ENCODE measurements around the gene KCNJ5. TPM values are rescaled to one million over a fixed set of nuclear protein-coding genes. Genes with fewer than 3 reads are reported as not detected.
A peak's percentile ranks its signal among the peaks of the same experiment; 100 is the strongest.

Gene KCNJ5
- total RNA-seq, 1 experiment from 2014 or later, result 0.11 TPM

GRCh38 chr11:128914216-128915148 is 23.3 kb downstream of the KCNJ5 start:
- Mint-ChIP-seq H3K27ac (peak overlapping the region in 1 of 3 experiments; percentile 40; a peak in 1 of 7 replicates), H3K4me3 (no peak overlapping the region), H3K36me3 (ENCODE audit: insufficient read depth in 1 of 3, low read depth in 3 of 3) (0 out of 7 replicates have a peak, but pooled peaks cover 0 to 4% (median 0%) of the 10 kb centered on the region in 3 experiments), H3K9me3 (peaks cover 0 to 7% of the 10 kb centered on the region in 2 experiments; a peak in 4 of 5 replicates), H3K27me3 (ENCODE audit: low read depth) (peaks cover 60% of the 10 kb centered on the region), H3K4me1 (peaks cover 0 to 3% of the 10 kb centered on the region in 2 experiments; a peak in 1 of 4 replicates)
- Histone ChIP-seq H3K4me1 (ENCODE audit: insufficient read depth, low read length) (no peaks in the 10 kb centered on the region), H2BK20ac (ENCODE audit: low read depth, low read length, poor library complexity, severe bottlenecking) (no peak overlapping the region), H3K56ac (ENCODE audit: insufficient read length, low read depth, low read length) (no peak overlapping the region), H3K18ac (ENCODE audit: insufficient read length, low read depth, low read length) (no peak overlapping the region), H3K79me1 (ENCODE audit: insufficient read depth, low read depth, low read length, poor library complexity, severe bottlenecking) (no peaks in the 10 kb centered on the region), H3K27ac (ENCODE audit: insufficient read length, low read depth, low read length) (no peak overlapping the region), H4K5ac (ENCODE audit: insufficient read length, low read depth, low read length) (no peak overlapping the region), H3T11ph (ENCODE audit: low read length) (no peak overlapping the region), H3K9me3 (ENCODE audit: control insufficient read depth, low read depth, low read length) (no peaks in the 10 kb centered on the region), H2AFZ (ENCODE audit: low read length) (no peak overlapping the region), H2BK5ac (ENCODE audit: insufficient read length, low read length) (no peak overlapping the region), H4K20me1 (ENCODE audit: control insufficient read depth, insufficient read depth, insufficient read length) (no peaks in the 10 kb centered on the region), H2BK120ac (ENCODE audit: low read depth, low read length, poor library complexity, severe bottlenecking) (no peak overlapping the region), H3K14ac (ENCODE audit: insufficient read depth, low read length) (no peak overlapping the region), H3K23me2 (ENCODE audit: insufficient read length, low read depth, low read length, poor library complexity, severe bottlenecking) (no peaks in the 10 kb centered on the region), H4K8ac (replicated peaks; ENCODE audit: insufficient read length, low read depth, low read length) (no peak overlapping the region), H3K4me2 (ENCODE audit: insufficient read depth, insufficient read length, low read length) (no peak overlapping the region), H4K91ac (ENCODE audit: insufficient read length, low read depth, low read length) (no peak overlapping the region), H2AK5ac (ENCODE audit: insufficient read length, low read length) (no peak overlapping the region), H2BK15ac (ENCODE audit: low read depth, low read length) (no peak overlapping the region), H3K23ac (ENCODE audit: insufficient read length, low read depth, low read length) (no peak overlapping the region), H3K27me3 (ENCODE audit: insufficient read depth, low read length) (no peaks in the 10 kb centered on the region), H3K4ac (ENCODE audit: low read depth, low read length) (no peak overlapping the region), H3K9ac (ENCODE audit: extremely low read depth, insufficient read length, low read length) (no peak overlapping the region), H3K79me2 (ENCODE audit: insufficient read depth, low read length) (no peaks in the 10 kb centered on the region), H2BK12ac (ENCODE audit: insufficient read length, low read depth, low read length) (no peak overlapping the region)
- no CpG with 5 or more reads among the region's 18 CpGs for WGBS (ENCODE audit: extremely low coverage, insufficient read length, low lambda C conversion rate)
- DNase-seq, result no peak
- TF ChIP-seq, protein P1, sequence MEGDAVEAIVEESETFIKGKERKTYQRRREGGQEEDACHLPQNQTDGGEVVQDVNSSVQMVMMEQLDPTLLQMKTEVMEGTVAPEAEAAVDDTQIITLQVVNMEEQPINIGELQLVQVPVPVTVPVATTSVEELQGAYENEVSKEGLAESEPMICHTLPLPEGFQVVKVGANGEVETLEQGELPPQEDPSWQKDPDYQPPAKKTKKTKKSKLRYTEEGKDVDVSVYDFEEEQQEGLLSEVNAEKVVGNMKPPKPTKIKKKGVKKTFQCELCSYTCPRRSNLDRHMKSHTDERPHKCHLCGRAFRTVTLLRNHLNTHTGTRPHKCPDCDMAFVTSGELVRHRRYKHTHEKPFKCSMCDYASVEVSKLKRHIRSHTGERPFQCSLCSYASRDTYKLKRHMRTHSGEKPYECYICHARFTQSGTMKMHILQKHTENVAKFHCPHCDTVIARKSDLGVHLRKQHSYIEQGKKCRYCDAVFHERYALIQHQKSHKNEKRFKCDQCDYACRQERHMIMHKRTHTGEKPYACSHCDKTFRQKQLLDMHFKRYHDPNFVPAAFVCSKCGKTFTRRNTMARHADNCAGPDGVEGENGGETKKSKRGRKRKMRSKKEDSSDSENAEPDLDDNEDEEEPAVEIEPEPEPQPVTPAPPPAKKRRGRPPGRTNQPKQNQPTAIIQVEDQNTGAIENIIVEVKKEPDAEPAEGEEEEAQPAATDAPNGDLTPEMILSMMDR (conservative IDR thresholded peaks at IDR 0.05), result no peak

Data from H9 (cell line).